Thoracic aorta (tissue), 2 donors: ENCODE results near the gene P2RX3. TPM values are rescaled to one million over a fixed set of nuclear protein-coding genes. Genes with fewer than 3 reads are reported as not detected.

Experiments
- ATAC-seq: fragments of 150-250 bp; one replicate; pipeline ENCODE4 v1.8.0; 2017; ENCODE audit warnings: low read depth; ENCODE audit not compliant: insufficient number of reproducible peaks, low FRiP score
- DNase-seq: peaks from one replicate; pipeline ENCODE4 v3.0.0-alpha.2; 2020; ENCODE audit warnings: low spot score
- H3K27ac ChIP-seq, 2 donors: fragments of 200-600 bp; sonication (generic); 1 replicate in 1 of 2; 2 replicates in 1 of 2; pipeline ENCODE4 v1.5.1; 2016; ENCODE audit warnings: mild to moderate bottlenecking in 2 of 2, moderate library complexity in 2 of 2
- H3K27me3 ChIP-seq: fragments of 200-600 bp; sonication (generic); replicated peaks from 2 replicates; pipeline ENCODE4 v1.6.0; 2016; ENCODE audit warnings: mild to moderate bottlenecking; ENCODE audit not compliant: insufficient read depth
- H3K36me3 ChIP-seq: fragments of 200-600 bp; sonication (generic); one replicate; pipeline ENCODE4 v1.5.1; 2016
- H3K4me1 ChIP-seq, 2 donors: fragments of 200-600 bp; sonication (generic); 1 replicate in 1 of 2; 2 replicates in 1 of 2; pipeline versions ENCODE4 v1.5.1 to v1.6.0; 2016; ENCODE audit warnings: low read depth in 2 of 2, mild to moderate bottlenecking in 1 of 2; ENCODE audit not compliant: control insufficient read depth in 1 of 2
- H3K4me3 ChIP-seq: fragments of 200-600 bp; sonication (generic); 2 replicates; pipeline ENCODE4 v1.5.1; 2016; ENCODE audit warnings: mild to moderate bottlenecking
- H3K9me3 ChIP-seq: fragments of 200-600 bp; sonication (generic); 2 replicates; pipeline ENCODE4 v1.5.1; 2016
- total RNA-seq, 2 donors: library from RNA; depleted of rRNA; stranded (reverse); fragments of >200 nt; gene quantifications; one replicate each; pipeline versions ENCODE4 v1.1.0 to v1.2.3, GENCODE V29; 2016
- TF ChIP-seq, protein P1 (sequence below): fragments of 200-600 bp; sonication (generic); IDR thresholded peaks from one replicate; pipeline ENCODE4 v1.5.1; 2019; ENCODE audit warnings: antibody characterized with exemption

Gene P2RX3
- total RNA-seq, 2 donors from 2014 or later = not detected

- Histone ChIP-seq H3K4me1 (peaks cover 8 to 71% of the 10 kb centered on the region in 2 donors), H3K27me3 (no peaks in the 10 kb centered on the region), H3K27ac (peak overlapping the region; percentile 83 to 90), H3K4me3 (peak overlapping the region; percentile 89), H3K9me3 (no peaks in the 10 kb centered on the region), H3K36me3 (peaks cover 26% of the 10 kb centered on the region)
- TF ChIP-seq, protein P1, sequence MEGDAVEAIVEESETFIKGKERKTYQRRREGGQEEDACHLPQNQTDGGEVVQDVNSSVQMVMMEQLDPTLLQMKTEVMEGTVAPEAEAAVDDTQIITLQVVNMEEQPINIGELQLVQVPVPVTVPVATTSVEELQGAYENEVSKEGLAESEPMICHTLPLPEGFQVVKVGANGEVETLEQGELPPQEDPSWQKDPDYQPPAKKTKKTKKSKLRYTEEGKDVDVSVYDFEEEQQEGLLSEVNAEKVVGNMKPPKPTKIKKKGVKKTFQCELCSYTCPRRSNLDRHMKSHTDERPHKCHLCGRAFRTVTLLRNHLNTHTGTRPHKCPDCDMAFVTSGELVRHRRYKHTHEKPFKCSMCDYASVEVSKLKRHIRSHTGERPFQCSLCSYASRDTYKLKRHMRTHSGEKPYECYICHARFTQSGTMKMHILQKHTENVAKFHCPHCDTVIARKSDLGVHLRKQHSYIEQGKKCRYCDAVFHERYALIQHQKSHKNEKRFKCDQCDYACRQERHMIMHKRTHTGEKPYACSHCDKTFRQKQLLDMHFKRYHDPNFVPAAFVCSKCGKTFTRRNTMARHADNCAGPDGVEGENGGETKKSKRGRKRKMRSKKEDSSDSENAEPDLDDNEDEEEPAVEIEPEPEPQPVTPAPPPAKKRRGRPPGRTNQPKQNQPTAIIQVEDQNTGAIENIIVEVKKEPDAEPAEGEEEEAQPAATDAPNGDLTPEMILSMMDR = no peak
- no peak for ATAC-seq
- DNase-seq = no peak
Measured at GRCh38 chr11:57320719-57321387, 17.3 kb upstream of the P2RX3 start.

- H3K4me1 ChIP-seq = peaks cover 13 to 68% of the 10 kb centered on the region in 2 donors
- H3K9me3 ChIP-seq = no peaks in the 10 kb centered on the region
- H3K36me3 ChIP-seq = peaks cover 19% of the 10 kb centered on the region
- TF ChIP-seq, protein P1 = no peak
- ATAC-seq = no peak
- no peak for DNase-seq
- no peaks in the 10 kb centered on the region for H3K27me3 ChIP-seq
- peak overlapping the region; percentile 83 to 90 for H3K27ac ChIP-seq
- peak overlapping the region; percentile 89 for H3K4me3 ChIP-seq
Measured at GRCh38 chr11:57321388-57322255, 16.5 kb upstream of the P2RX3 start.

- peaks cover 13 to 61% of the 10 kb centered on the region in 2 donors for H3K4me1 ChIP-seq
- peak overlapping the region; percentile 83 to 90 for H3K27ac ChIP-seq
- no peaks in the 10 kb centered on the region for H3K9me3 ChIP-seq
- TF ChIP-seq, protein P1 = no peak
- H3K4me3 ChIP-seq = peak overlapping the region; percentile 89
- no peaks in the 10 kb centered on the region for H3K27me3 ChIP-seq
- ATAC-seq (peak; percentile 87), DNase-seq (peak; percentile 89)
- H3K36me3 ChIP-seq = peaks cover 16% of the 10 kb centered on the region
Measured at GRCh38 chr11:57322256-57323166, 15.6 kb upstream of the P2RX3 start.

DNA sequence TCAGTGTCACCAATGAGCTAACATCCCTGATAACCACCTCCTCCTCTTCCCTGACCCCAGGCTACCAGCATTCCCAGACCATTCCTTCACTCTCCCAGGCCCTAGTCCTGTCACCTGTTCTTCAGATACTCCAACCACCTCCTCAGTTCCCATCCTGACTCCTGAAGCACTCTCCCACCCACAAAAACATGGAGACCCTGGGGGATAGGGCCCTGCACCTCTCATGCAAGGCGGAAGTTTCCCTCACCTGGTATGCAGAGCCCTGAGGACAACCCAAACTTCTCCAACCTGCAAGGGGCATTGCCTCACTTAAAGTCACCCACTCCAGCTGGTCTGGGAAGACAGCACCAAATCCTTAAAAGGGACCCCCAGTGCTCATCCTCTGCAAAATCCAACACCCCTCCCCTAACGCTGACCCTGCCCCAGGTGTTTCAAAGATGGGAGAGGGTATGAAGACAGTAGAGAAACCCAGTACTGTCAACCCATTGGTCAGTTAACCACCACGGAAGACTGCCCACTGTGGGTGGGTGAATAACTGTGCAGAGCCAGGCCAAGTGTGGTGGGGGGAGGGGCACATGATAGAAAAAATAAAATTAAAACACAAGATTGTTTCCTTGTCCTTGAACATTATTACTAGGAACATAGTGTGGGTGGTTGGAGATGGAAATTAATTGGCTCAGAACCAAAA lies 14.8 kb upstream of the P2RX3 start:
- Histone ChIP-seq H3K27me3 (no peaks in the 10 kb centered on the region), H3K27ac (peak overlapping the region; percentile 83 to 90), H3K4me3 (peak overlapping the region; percentile 89), H3K9me3 (no peaks in the 10 kb centered on the region), H3K36me3 (peaks cover 15% of the 10 kb centered on the region), H3K4me1 (peaks cover 10 to 53% of the 10 kb centered on the region in 2 donors)
- TF ChIP-seq, protein P1 = no peak
- DNase-seq (no peak), ATAC-seq (no peak)
